Skeletal muscle tissue (tissue), 2 donors: Measurements from ENCODE around the gene CYP27C1. TPM values are rescaled to one million over a fixed set of nuclear protein-coding genes. Genes with fewer than 3 reads are reported as not detected.

Experiments used
- small RNA-seq: library from RNA; depleted of rRNA; stranded (forward); fragments of <200 nt; gene quantifications from one replicate; pipeline ENCODE3, GENCODE V24; 2014
- total RNA-seq: library from RNA; depleted of rRNA; stranded (reverse); fragments of >200 nt; gene quantifications from one replicate; pipeline ENCODE4 v1.2.3, GENCODE V29; 2014

CYP27C1 gene
- total RNA-seq, 1 donor from 2014 or later: 2.6 TPM

Small RNAs within 50 kb of the gene (small RNA-seq; reads per million reads assigned to genes)
- not detected for gene NIFKP9

Other genes with a start within 250 kb of the CYP27C1 start
- 597 TPM for gene BIN1, start 113.1 kb downstream of the CYP27C1 start, total RNA-seq
- gene ERCC3, start 73.8 kb upstream of the CYP27C1 start, total RNA-seq: 28.7 TPM
- 21.9 TPM for gene MAP3K2, start 167.7 kb upstream of the CYP27C1 start, total RNA-seq
- not detected for gene PROC, start 198.1 kb upstream of the CYP27C1 start, total RNA-seq